Activated CD8-positive, alpha-beta memory T cell treated with anti-CD3 and anti-CD28 coated beads for 1 hour (primary cell): ENCODE measurements around the gene DAB1.

Source experiments
- DNase-seq, 2 donors: peaks; one replicate each; pipeline ENCODE4 v3.0.0-alpha.2; 2020; ENCODE audit warnings: low read depth in 1 of 2; ENCODE audit errors: extremely low read depth in 1 of 2

The DAB1 gene

DNA sequence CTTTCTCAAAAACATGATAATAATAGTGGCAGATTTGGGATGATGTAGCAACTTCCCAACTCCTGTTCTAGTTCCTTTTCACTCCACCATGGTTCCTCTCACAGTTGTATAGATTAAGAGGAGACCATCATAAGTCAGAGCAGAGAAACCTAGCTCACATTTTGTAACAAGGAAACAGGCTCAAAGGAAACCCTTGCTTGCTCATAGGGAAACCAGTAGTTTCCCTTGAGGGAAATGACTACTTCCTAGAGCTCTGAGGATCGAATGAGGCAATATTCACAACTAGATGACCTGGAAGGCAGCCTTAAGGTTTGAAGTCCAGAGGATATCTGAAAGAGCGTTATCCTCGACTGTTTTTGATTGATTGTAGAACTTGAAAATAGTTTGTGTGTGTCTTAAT, 382.0 kb downstream of the DAB1 start:
- no peak for DNase-seq

- DNase-seq: no peak
Observed at GRCh38 chr1:57040811-57041210, 383.0 kb downstream of the DAB1 start.

DNA sequence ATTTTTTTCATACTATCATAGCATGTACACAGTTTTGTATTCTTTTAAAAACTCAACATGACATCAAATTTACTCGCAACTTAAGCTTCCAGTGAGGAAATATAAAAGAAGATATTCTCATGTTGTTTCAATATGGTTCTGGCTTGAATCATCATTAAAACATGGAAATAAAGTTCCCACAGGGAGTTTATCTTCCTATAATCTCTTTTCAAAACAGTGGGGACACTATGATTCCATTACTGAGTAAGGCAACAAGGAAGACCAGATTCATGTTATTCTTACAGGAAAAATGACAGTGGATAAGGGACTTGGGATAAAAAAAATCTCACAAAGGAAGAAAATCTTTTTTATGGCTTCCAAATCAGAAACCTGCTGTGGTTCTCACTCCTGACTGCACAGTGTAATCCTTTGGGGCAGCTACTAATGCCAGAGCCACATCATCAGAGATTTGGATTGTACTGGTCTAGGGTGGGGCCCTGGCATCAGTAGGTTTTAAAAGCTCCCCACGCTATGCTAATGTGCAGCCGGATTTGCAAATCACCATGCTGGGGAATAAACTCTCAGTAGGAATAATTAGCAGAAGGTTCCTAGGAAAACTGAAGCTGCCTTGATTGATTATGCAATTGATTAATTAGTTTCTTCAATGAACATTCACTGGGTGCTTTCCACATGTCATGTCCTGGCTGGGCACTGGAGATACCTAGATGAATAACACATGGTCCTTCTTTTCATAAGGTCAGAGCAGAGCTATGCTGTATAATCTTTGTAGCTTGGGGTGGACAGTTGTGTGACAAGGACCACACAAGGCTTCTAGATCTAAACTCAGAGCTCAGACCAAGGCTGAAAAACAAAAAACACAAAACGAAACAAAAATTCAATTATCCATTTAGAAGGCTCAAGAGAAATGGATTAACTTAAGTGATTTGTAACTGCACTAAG, 386.9 kb downstream of the DAB1 start:
- no peak for DNase-seq

GRCh38 chr1:57034713-57035112, 389.1 kb downstream of the DAB1 start:
- no peak for DNase-seq

DNA sequence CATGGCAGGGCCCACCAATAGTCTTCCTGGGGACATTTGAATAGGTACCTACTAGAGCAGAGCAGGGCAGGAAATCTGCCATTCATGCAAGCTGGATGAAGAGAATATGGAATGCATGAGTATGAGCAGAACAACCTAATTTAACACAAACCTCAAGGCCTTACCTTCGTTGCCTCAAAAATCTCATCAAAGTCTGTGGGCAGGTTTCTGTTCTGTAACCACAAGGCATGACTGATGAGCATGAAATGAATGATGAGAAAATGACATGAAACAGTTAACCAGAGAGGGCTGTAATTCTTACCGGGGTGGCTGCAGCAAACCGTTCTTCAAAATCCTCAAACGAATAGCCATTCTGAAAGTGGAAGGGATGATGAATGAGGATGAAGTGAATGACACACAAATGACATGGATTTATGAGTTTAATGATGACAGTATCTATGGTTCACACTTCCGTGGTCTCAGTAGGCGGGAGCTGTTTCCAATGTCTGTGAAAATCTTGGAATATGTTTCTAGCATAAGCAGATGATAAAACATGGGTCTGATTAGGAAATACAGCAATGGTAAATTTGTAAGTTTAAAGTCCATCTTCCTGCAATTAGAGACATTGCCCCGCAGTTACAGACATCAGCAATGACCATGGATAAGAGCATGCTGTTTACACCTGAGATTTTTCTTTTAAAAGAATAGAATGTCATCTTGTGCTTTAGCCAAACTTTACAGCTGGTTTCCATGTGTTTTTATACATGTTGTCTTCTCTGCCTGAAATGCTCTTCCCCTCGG, 390.4 kb downstream of the DAB1 start:
- no peak for DNase-seq

DNA sequence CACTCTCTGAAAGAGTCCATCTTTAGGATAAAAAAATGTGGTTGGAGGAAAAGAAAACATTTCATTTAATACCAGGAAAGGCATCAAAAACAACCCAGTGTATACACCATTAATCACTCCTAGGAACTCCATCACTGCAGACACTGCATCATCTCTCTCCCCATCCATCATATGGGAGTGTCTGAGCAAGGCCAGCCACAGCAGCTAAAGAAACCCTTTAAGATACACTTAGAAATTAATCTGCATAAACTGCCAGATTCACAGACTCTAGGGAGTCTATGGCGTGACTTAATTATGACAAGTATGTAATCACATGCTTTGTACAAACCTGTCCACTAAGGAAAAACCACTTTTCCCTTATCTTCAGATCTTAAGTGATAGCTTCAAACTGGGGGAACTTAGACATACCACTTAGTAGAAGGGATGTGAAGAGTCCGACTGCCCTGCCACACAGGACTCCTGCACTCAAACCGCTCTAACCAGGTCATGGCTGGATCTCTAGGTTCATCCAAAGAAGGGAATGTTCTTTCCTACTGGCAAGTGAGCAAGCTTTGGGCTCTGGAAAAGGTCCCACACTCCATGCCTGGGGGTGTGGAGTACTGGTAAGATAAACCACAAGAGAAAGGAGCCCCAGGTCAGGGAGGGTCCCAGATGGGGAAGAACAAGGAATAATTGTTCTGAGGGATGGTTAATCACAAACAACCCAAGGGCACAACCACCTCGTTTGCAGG, 397.1 kb downstream of the DAB1 start:
- DNase-seq: no peak

- no peak for DNase-seq
Observed at GRCh38 chr1:57024855-57025254, 399.0 kb downstream of the DAB1 start.

DNA sequence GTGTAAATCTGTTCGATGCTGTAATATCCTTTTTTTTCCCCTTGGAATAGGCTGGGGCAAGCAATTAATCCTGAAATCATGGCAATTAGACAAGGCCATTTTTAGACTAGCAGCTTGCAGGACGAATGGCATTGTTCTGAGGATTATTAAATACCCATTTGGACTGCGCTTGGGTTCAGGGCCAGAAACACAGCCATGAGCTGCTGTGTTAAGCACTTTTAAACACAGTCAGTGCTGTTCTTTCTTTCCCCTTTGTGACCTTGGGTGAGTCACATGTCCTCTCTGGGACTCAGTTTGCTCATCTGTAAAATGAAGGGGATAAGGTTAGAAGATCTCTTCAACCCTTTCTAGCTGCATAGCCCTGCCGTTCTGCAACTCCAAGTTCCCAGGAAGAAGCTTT, 399.4 kb downstream of the DAB1 start:
- DNase-seq: no peak

DNA sequence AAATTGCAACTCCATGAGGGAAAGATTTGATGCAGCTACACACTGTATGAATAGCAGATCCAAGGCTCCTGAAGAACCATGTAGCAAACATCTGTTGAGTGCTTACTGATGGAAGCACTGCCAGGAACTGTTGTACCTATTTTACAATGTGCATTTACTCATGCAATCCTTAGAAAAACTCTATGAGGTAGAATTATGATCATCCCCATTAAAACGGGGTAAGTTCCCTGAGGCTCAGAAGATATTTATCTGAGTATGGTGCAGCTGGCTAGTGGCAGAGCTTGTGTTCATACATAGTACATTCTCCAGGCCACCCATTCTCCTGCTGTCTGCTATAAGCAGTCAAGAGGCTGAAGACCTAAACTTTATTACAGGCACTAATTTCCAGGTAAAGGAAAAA, 403.6 kb downstream of the DAB1 start:
- DNase-seq: no peak

GRCh38 chr1:57019236-57019839, 404.5 kb downstream of the DAB1 start:
- DNase-seq: no peak

- no peak for DNase-seq
Observed at GRCh38 chr1:57018119-57018518, 405.7 kb downstream of the DAB1 start.

DNA sequence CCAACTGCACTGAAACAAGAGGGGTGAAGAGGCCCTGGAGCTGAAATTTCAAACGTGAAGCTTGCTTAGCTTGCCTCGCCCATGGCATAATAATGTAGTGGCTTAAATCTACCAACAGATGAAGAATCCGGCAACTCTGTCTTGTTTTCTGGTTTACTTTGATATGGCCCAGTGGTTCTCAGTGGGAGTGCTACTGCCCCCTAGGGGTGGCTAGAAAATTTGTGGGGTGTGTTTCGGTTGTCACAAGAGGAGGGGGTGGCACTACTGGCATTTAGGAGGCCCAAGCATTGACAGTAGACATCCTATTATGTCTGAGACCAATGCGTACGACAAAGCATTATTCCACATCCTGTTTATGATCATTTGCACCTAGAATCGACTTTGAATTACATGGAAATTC, 406.1 kb downstream of the DAB1 start:
- DNase-seq: no peak

DNA sequence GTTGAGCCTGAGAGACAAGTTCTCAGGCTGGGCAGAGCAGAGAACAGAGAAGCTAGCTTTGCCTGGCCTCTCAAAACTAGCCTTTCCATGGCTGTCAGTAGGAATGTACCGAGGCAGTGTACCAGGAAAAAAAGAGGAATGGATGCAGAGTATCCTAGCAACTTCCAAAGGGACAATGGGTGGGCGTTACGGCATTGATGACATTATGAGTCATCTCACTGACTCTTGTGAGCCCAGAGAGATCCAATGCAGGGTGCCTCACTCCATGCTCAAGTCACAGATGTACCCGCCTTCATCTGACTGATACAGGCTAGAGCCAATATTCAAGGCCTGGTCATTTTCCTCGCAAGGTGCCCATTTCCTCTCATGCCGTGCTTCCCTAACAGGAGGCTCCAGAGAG, 406.7 kb downstream of the DAB1 start:
- no peak for DNase-seq

DNA sequence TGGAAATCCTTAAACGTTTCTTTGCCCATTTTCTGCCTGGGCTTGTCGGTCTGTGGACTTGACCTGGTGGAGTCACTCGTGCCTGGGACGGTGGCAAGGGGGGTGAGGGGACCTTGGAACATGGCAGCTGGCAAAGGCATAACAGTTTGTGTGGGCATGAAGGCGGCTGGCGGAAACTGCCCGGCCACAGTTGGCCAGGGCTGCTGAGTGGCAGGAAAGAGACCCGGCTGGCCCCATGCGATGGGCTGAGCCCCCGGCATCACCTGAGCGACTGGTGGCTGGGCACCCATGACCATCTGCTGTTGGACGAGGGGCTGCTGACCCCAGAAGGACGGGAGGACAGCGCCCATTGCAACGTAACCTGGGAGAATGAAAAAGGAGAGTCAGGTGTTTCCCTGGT, 408.8 kb downstream of the DAB1 start:
- no peak for DNase-seq

DNA sequence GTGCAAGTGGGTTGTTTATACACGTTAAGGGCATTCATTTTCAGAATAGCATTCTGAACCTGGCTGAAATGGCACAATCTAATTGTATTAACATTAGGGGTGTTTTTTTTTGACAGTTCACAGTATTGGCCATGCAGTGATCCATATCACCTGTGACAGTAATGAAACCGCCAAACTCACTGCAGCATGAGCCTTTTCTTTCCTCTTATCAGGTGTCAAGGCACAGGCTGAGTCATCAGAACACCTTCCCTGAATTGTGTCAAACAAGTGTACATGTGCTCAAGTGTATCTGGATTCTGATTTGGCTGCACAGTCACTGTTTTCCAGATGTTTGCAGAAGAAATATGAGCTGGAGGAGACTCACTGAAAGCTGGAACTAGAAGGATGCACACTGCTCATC, 410.3 kb downstream of the DAB1 start:
- no peak for DNase-seq

- DNase-seq: no peak
Observed at GRCh38 chr1:57012315-57012714, 411.5 kb downstream of the DAB1 start.

DNA sequence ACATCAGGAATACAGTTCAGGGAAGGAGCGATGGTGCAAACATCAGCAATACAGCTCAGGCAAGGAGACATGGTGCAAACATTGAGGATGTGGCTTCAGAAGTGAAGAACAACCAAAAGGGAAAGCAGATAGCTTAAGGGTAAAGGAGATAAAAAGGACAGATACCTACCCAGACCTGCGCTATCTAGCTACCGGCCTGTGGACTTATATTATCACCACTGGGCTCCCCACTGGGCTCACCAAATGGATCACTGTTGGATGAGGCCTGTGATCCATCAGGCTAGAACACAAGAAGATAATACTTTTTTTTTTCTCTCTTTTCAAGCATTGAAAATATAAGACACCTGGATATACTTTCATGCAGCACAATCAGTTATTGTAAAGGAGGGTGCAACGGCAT, 413.3 kb downstream of the DAB1 start:
- no peak for DNase-seq

- DNase-seq: no peak
Observed at GRCh38 chr1:57007948-57008347, 415.9 kb downstream of the DAB1 start.

GRCh38 chr1:57007472-57007871, 416.4 kb downstream of the DAB1 start:
- no peak for DNase-seq

DNA sequence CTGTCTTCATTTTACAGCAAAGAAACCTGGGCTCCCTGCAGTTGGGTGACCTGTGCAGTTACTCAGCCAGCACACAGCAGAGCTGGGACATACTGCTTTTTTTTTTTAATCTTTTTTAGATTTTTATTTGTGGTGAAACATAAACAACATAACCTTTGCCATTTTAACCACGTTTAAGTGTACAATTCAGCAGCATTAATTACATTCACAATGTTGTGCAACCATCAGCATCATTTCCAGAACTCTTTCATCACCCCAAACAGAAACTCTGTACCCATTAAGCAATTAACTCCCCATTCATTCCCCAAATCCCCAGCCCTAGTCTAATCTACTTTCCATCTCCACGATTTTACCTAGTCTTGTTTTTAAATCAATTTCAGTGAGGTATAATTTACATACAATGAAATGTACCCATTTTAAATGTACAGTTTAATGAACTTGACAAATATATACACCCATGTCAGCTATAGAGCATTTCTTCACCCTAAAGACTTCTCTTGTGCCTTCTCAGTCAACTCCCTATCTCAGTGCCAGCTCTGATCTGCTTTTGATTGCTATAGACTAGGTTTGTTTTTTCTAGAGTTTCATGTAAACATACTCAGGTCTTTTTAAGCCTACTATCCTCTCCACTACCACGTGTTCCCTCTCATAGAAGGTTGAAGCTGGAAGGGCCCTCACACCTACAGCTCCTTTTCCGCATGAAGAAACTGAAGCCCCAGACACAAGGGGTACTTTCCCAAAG, 420.3 kb downstream of the DAB1 start:
- no peak for DNase-seq
